Stomach (tissue), 4 donors: ENCODE results near the gene DIAPH3.

Source experiments
- EP300 ChIP-seq: sonication (generic); formaldehyde crosslinking; IDR thresholded peaks from one replicate; pipeline ENCODE4 v1.6.1; 2017; ENCODE audit warnings: antibody characterized with exemption
- POLR2A ChIP-seq, 4 donors: fragments of 450-650 bp; IDR thresholded peaks; one replicate each; pipeline ENCODE4 v1.6.1; 2016; ENCODE audit warnings: antibody characterized with exemption in 4 of 4, control low read depth in 2 of 4, mild to moderate bottlenecking in 1 of 4, moderate library complexity in 1 of 4
- POLR2AphosphoS5 ChIP-seq, 3 donors: sonication (generic); formaldehyde crosslinking; IDR thresholded peaks; one replicate each; pipeline ENCODE4 v1.6.1; 2016; ENCODE audit warnings: antibody characterized with exemption in 3 of 3
- TF ChIP-seq, protein P1 (sequence below), 7 experiments: fragments of 450-650 bp in 4 of 7; fragments of 200-600 bp in 3 of 7; sonication (generic) in 3 of 7; IDR thresholded peaks; one replicate each; pipeline ENCODE4 v1.5.1; 2016 to 2019; ENCODE audit warnings: antibody characterized with exemption in 7 of 7, control low read depth in 2 of 7, mild to moderate bottlenecking in 1 of 7

DNA sequence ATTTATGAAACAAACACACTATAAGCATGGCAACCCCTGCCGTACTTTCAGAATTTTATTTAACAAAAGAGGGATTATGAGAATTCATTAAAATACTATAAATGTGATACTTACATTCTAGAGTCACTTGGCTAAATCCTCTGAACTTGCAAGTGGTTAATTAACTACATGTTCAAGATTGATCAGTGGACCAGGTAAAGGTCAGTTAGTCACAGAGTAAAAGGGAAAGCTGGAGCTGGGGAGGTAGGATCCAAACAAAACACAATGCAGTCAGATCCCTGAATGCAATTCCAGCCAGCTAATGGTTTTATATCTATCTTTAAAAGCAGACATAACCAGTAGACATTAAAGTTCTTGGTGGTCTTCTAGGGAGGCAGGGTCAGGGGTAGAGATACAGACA is 270.5 kb downstream of the DIAPH3 start:
- TF ChIP-seq POLR2AphosphoS5 (IDR thresholded peaks at IDR 0.05): no peak
- TF ChIP-seq, protein P1, sequence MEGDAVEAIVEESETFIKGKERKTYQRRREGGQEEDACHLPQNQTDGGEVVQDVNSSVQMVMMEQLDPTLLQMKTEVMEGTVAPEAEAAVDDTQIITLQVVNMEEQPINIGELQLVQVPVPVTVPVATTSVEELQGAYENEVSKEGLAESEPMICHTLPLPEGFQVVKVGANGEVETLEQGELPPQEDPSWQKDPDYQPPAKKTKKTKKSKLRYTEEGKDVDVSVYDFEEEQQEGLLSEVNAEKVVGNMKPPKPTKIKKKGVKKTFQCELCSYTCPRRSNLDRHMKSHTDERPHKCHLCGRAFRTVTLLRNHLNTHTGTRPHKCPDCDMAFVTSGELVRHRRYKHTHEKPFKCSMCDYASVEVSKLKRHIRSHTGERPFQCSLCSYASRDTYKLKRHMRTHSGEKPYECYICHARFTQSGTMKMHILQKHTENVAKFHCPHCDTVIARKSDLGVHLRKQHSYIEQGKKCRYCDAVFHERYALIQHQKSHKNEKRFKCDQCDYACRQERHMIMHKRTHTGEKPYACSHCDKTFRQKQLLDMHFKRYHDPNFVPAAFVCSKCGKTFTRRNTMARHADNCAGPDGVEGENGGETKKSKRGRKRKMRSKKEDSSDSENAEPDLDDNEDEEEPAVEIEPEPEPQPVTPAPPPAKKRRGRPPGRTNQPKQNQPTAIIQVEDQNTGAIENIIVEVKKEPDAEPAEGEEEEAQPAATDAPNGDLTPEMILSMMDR (IDR thresholded peaks at IDR 0.05): no peak
- TF ChIP-seq POLR2A (IDR thresholded peaks at IDR 0.05): no peak
- TF ChIP-seq EP300: no peak
